ENCODE data around the gene RABGEF1. TPM values are rescaled to one million over a fixed set of nuclear protein-coding genes. Genes with fewer than 3 reads are reported as not detected.
"Not testable (repeated sequence)": the region's sequence is repeated elsewhere in the genome, so short reads cannot be mapped to it uniquely, and the experiment has no call there.

Gene RABGEF1
- total RNA-seq, 1 donor from 2014 or later: 33.2 TPM

- Mint-ChIP-seq H3K4me1 (ENCODE audit: low read depth, unreplicated experiment) (peaks cover 27% of the 10 kb centered on the region), H3K27ac (ENCODE audit: unreplicated experiment) (no peak overlapping the region), H3K36me3 (ENCODE audit: low read depth, unreplicated experiment) (peaks cover 4% of the 10 kb centered on the region), H3K27me3 (ENCODE audit: low read depth, unreplicated experiment) (no peaks in the 10 kb centered on the region), H3K4me3 (ENCODE audit: unreplicated experiment) (no peak overlapping the region), H3K9me3 (ENCODE audit: unreplicated experiment) (no peaks in the 10 kb centered on the region)
- Histone ChIP-seq H3K9ac (ENCODE audit: low read length) (no peak overlapping the region), H3K36me3 (ENCODE audit: insufficient read depth, low read length) (no peaks in the 10 kb centered on the region), H3K4me3 (ENCODE audit: insufficient read depth, low read depth, low read length) (no peak overlapping the region), H3K4me2 (ENCODE audit: low read length) (no peak overlapping the region), H3K9me3 (ENCODE audit: insufficient read depth, low read depth, low read length) (no peaks in the 10 kb centered on the region), H3K27me3 (ENCODE audit: insufficient read depth, low read length) (no peaks in the 10 kb centered on the region), H3K27ac (ENCODE audit: low read depth, low read length) (no peak overlapping the region), H3K79me2 (ENCODE audit: insufficient read depth, low read length) (peaks cover 99% of the 10 kb centered on the region), H2AFZ (ENCODE audit: low read depth, low read length) (no peak overlapping the region), H4K20me1 (ENCODE audit: insufficient read depth, low read length) (peaks cover 83% of the 10 kb centered on the region), H3K4me1 (ENCODE audit: insufficient read depth, low read length) (peaks cover 4% of the 10 kb centered on the region)
- TF ChIP-seq EZH2 (IDR thresholded peaks at IDR 0.05; ENCODE audit: insufficient read depth, low read length) (no peak), CTCF (IDR thresholded peaks at IDR 0.05; ENCODE audit: insufficient read depth, low read depth, low read length) (no peak)
- DNase-seq (ENCODE audit: low read depth) (no peak), FAIRE-seq (no peak)
Measured at GRCh38 chr7:66751945-66752344, 11.4 kb downstream of the RABGEF1 start.

GRCh38 chr7:66754541-66754940 is 14.0 kb downstream of the RABGEF1 start:
- Mint-ChIP-seq H3K27me3 (ENCODE audit: low read depth, unreplicated experiment) (no peaks in the 10 kb centered on the region), H3K27ac (ENCODE audit: unreplicated experiment) (no peak overlapping the region), H3K4me3 (ENCODE audit: unreplicated experiment) (no peak overlapping the region), H3K9me3 (ENCODE audit: unreplicated experiment) (no peaks in the 10 kb centered on the region), H3K36me3 (ENCODE audit: low read depth, unreplicated experiment) (no peaks in the 10 kb centered on the region), H3K4me1 (ENCODE audit: low read depth, unreplicated experiment) (peaks cover 16% of the 10 kb centered on the region)
- TF ChIP-seq CTCF (IDR thresholded peaks at IDR 0.05; ENCODE audit: insufficient read depth, low read depth, low read length): no peak
- no peaks in the 10 kb centered on the region for H3K27me3 ChIP-seq (ENCODE audit: insufficient read depth, low read length)
- H3K27ac ChIP-seq (ENCODE audit: low read depth, low read length): no peak overlapping the region
- peaks cover 6% of the 10 kb centered on the region for H3K36me3 ChIP-seq (ENCODE audit: insufficient read depth, low read length)
- no peak overlapping the region for H2AFZ ChIP-seq (ENCODE audit: low read depth, low read length)
- H3K4me1 ChIP-seq (ENCODE audit: insufficient read depth, low read length): no peaks in the 10 kb centered on the region
- H3K79me2 ChIP-seq (ENCODE audit: insufficient read depth, low read length): peaks cover 96% of the 10 kb centered on the region
- peaks cover 77% of the 10 kb centered on the region for H4K20me1 ChIP-seq (ENCODE audit: insufficient read depth, low read length)
- no peak overlapping the region for H3K4me3 ChIP-seq (ENCODE audit: insufficient read depth, low read depth, low read length)
- H3K9me3 ChIP-seq (ENCODE audit: insufficient read depth, low read depth, low read length): no peaks in the 10 kb centered on the region
- H3K9ac ChIP-seq (ENCODE audit: low read length): no peak overlapping the region
- DNase-seq (ENCODE audit: low read depth): no peak
- H3K4me2 ChIP-seq (ENCODE audit: low read length): no peak overlapping the region
- no peak for FAIRE-seq

- not testable (repeated sequence) for H3K36me3 Mint-ChIP-seq (ENCODE audit: low read depth, unreplicated experiment); H3K27ac ChIP-seq (ENCODE audit: low read depth, low read length); H3K9ac ChIP-seq (ENCODE audit: low read length); H3K4me3 Mint-ChIP-seq (ENCODE audit: unreplicated experiment); H3K4me2 ChIP-seq (ENCODE audit: low read length); DNase-seq (ENCODE audit: low read depth); H3K9me3 Mint-ChIP-seq (ENCODE audit: unreplicated experiment); FAIRE-seq; H2AFZ ChIP-seq (ENCODE audit: low read depth, low read length); H3K4me1 ChIP-seq (ENCODE audit: insufficient read depth, low read length); H3K27me3 Mint-ChIP-seq (ENCODE audit: low read depth, unreplicated experiment); H3K4me3 ChIP-seq (ENCODE audit: insufficient read depth, low read depth, low read length); H3K9me3 ChIP-seq (ENCODE audit: insufficient read depth, low read depth, low read length); H3K27ac Mint-ChIP-seq (ENCODE audit: unreplicated experiment); H3K36me3 ChIP-seq (ENCODE audit: insufficient read depth, low read length); H3K27me3 ChIP-seq (ENCODE audit: insufficient read depth, low read length)
- H3K4me1 Mint-ChIP-seq (ENCODE audit: low read depth, unreplicated experiment): peaks cover 15% of the 10 kb centered on the region
- Histone ChIP-seq H4K20me1 (ENCODE audit: insufficient read depth, low read length) (peaks cover 78% of the 10 kb centered on the region), H3K79me2 (ENCODE audit: insufficient read depth, low read length) (peaks cover 96% of the 10 kb centered on the region)
Measured at GRCh38 chr7:66755059-66755458, 14.5 kb downstream of the RABGEF1 start.

GRCh38 chr7:66756227-66756626 is 15.7 kb downstream of the RABGEF1 start:
- not testable (repeated sequence) for H3K36me3 ChIP-seq (ENCODE audit: insufficient read depth, low read length); H3K9ac ChIP-seq (ENCODE audit: low read length); DNase-seq (ENCODE audit: low read depth); H3K27me3 ChIP-seq (ENCODE audit: insufficient read depth, low read length); H3K4me1 ChIP-seq (ENCODE audit: insufficient read depth, low read length); H3K4me3 ChIP-seq (ENCODE audit: insufficient read depth, low read depth, low read length); H2AFZ ChIP-seq (ENCODE audit: low read depth, low read length); H3K9me3 ChIP-seq (ENCODE audit: insufficient read depth, low read depth, low read length); H3K27ac Mint-ChIP-seq (ENCODE audit: unreplicated experiment); H3K4me2 ChIP-seq (ENCODE audit: low read length); H3K27me3 Mint-ChIP-seq (ENCODE audit: low read depth, unreplicated experiment); H3K9me3 Mint-ChIP-seq (ENCODE audit: unreplicated experiment); FAIRE-seq; H3K27ac ChIP-seq (ENCODE audit: low read depth, low read length); H3K4me3 Mint-ChIP-seq (ENCODE audit: unreplicated experiment); H3K36me3 Mint-ChIP-seq (ENCODE audit: low read depth, unreplicated experiment)
- Histone ChIP-seq H3K79me2 (ENCODE audit: insufficient read depth, low read length) (peaks cover 96% of the 10 kb centered on the region), H4K20me1 (ENCODE audit: insufficient read depth, low read length) (peaks cover 78% of the 10 kb centered on the region)
- peaks cover 15% of the 10 kb centered on the region for H3K4me1 Mint-ChIP-seq (ENCODE audit: low read depth, unreplicated experiment)

Measured in astrocyte (in vitro differentiated cells and primary cell).